Glomerular endothelial cell (primary cell): ENCODE results near the gene CD247. TPM values are rescaled to one million over a fixed set of nuclear protein-coding genes. Genes with fewer than 3 reads are reported as not detected.

ENCODE experiments used
- DNase-seq: peaks from one replicate; pipeline ENCODE4 v3.0.0-alpha.2; 2011; ENCODE audit warnings: low read depth, low spot score; ENCODE audit errors: extremely low read depth
- total RNA-seq: library from RNA; depleted of rRNA; stranded (reverse); fragments of >200 nt; gene quantifications from 2 replicates; pipeline ENCODE4 v1.2.3, GENCODE V29; 2015

Gene CD247
- total RNA-seq, 1 donor from 2014 or later, result not detected

DNA sequence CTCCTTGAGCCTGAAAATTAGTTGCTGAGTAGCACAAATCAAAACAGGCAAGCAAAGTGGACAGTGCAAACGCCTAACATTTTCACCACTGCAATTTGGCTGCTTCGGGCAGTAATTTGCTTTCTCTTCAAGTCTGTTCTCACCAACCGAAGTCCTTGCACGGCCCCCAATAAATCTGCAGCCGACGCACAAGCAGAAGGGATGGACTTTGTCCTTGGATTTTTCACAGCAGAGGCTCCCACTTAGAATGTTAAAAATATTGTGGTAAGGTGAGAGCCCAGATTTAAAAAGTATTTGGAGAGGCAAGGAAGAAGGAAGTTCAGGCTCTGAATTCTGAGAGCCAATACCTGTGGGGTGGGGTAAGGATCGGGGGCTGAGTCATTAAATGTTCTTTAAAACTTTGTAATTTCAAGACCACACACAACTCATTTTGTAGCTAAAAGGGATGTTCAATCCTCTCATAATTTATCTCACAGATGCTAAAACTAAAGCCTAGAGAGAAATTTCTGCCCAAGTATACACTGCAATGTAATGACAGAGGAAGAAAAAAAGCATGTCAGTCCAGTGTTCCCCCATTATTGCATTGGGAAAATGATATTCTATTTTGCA, 6.2 kb downstream of the CD247 start:
- no peak for DNase-seq

DNA sequence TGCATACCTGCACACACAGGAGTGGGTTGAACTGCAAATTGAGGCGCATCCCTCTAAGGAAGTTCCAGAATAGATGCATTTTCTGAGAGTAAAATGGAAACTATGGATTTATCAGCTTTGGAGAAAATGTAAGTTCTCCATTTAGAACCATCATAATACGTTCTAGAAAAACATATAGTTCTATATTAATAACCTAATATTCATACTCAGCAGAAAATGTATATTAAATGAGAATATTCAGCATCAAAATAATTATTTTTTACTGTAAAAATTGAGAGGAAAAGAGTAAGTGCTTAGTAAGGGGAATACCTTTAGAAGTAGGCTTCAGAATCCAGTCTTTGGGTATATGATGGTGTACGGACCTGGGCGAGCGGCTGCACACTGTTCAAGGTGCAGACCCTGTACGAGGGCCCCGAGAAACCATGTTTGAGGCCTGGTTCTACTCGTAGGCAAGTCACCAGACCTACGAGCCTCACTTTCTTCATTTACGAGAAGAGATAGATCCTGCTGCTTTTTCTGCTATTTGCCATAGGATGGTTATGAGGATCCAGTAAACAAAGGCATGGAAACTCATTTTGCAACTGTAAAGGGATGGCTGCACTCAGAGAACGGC, 6.8 kb downstream of the CD247 start:
- DNase-seq, result no peak

DNA sequence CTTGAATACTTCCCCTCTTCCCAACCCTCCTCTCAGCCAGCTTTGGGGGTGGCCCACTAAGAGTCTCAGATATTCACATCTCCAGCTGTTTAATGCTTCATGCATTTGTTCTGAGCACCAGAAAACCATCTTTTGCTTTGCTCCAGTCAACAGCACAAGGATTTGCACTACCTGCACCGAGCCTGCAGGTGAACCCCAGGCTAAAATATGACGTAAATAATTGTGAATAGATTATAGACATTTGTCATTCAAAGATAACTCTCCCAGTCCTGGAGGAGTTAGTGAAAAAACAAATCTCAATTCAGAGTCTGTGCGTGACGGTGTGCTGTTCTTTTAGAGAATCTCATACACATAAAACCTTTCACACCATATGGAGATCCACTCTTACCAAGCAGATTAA, 7.4 kb downstream of the CD247 start:
- no peak for DNase-seq

DNA sequence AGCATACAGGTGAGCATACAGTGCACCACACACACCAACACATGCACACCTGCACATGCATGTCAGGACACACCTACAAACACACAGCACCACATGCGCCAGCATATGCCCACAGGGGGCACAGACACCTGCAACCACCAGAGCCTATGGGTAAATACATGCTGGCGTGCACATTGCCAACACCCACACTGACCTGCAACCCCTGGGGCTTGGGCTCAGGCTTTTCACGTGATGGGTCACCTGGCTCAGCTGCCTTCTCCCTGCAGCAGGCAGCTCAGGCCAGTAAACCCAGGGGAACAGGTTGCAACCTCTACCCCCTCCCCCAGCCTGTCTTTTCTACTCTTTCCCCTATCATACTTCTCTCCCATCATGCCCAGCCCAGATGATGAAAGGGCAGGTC, 8.1 kb downstream of the CD247 start:
- no peak for DNase-seq

- DNase-seq, result no peak
Measured at GRCh38 chr1:167509587-167509986, 8.7 kb downstream of the CD247 start.

DNA sequence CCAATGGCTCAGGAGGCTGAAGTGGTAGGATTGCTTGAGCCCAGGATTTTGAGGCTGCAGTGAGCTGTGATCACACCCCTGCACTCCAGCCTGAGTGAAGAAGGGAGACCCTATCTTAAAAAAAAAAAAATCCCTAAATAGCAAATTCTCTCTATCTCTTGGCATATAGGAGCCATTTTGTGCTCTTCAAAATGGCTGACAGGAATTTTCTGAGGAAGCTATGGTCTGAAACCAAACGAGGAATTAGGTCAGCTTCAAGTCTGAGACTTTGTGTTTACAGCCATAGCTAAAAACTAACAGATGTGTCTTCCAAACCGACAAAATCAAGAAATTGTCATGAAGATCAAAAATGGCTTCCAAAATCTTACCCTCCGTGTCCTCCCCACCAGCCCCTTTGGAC, 10.6 kb downstream of the CD247 start:
- no peak for DNase-seq

DNA sequence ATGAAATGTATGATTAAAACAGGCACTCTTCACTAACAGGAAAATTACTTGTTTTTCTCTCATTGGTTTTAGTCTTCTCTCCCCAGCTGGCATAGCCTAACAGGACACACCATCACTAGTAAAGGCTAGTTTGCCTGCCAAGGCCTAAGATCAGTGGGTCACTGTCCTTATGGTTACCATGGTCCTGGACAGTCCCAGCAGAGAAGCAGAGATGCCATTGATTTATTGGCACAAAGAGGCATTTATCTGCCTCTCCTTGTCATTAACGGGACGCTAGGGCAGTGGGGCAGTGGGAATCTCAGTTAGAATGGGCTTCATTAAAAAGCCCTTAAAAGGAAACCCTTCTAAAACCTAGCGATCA, 13.9 kb downstream of the CD247 start:
- DNase-seq, result no peak

- DNase-seq, result no peak
Measured at GRCh38 chr1:167503626-167504466, 14.5 kb downstream of the CD247 start.

- DNase-seq, result no peak
Measured at GRCh38 chr1:167502719-167503462, 15.4 kb downstream of the CD247 start.

GRCh38 chr1:167502192-167502551, 16.2 kb downstream of the CD247 start:
- no peak for DNase-seq

GRCh38 chr1:167501515-167502191, 16.7 kb downstream of the CD247 start:
- DNase-seq, result no peak

- DNase-seq, result no peak
Measured at GRCh38 chr1:167500283-167500860, 18.0 kb downstream of the CD247 start.

DNA sequence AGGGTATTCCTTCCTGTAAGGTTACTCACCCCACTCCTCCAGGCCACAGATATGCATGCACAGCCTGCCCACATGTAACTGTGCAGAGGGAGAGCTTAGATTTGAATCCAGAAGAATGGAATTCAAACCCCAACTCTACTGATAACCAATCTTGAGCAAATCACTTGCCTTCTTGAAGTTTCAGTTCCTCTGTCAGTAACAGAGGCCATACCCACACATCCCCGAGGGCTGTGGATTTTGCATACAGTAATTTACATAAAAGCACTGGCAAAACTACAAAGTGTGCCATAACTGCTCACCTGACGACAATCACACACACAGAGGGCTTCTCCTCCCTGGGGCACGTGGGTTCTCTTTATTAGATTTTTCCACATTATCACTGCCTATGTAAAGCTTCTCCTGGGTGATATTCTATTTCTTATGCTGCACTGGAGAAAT, 18.6 kb downstream of the CD247 start:
- DNase-seq, result no peak

GRCh38 chr1:167499106-167499505, 19.2 kb downstream of the CD247 start:
- DNase-seq, result no peak

GRCh38 chr1:167496797-167497619, 21.3 kb downstream of the CD247 start:
- no peak for DNase-seq

DNA sequence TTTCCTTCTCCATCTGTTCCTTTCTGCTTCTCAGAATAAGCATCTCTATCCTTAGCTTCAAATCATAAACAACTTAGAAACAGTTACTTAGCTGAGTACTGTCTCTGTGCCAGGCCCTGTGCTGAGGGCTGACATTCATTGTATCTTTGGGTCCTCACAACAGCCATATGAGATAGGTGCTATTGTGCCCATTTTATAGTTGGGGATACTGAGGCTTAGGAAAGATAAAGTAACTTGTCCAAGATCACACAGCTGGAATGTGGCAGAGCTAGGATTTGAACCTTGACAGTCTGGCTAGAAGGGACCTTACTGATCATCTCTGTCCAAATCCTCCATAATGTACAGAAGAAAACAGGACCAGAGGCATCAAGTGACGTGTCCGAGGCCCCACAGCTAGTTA, 25.0 kb downstream of the CD247 start:
- DNase-seq, result no peak

- no peak for DNase-seq
Measured at GRCh38 chr1:167492481-167492910, 25.8 kb downstream of the CD247 start.

DNA sequence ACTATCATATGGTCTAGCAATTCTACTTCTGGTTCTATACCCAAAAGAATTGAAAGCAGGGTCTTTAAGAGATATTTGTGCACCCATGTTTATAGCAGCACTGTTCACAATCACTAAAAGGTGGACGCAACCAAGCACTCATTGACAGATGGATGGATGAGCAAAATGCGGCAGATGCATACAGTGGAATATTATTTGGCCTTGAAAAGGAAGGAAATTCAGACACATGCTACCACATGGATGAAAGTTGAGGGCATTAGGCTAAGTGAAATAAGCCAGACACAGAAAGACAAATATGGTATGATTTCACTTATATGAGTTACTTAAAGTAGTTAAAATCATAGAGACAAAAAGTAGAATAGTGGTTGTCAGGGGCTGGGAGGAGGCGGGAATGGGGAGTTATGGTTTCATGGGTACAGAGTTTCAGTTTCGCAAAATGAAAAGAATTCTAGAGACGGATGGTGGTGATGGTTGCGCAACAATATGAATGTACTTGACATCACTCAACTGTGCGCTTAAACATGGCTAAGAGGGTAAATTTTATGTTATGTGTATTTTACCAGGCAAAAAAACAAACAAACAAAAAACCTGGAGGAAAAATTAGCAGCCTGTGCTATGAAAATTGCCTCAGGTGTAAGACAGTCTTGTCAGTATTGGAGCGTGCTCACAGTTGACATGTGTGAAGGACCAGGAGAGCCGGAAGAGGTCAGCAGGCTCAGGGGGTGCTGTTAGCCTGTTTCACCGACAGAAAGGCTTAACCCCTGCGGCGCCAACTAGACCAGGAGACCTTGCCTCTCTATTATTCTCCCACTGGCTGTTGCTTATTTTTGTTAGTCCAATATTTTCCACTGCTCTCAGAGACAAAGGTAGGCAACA, 26.5 kb downstream of the CD247 start:
- DNase-seq, result no peak

- no peak for DNase-seq
Measured at GRCh38 chr1:167490765-167491164, 27.6 kb downstream of the CD247 start.
